GM12878 (cell line): ENCODE data around the gene CXCL14. TPM values are rescaled to one million over a fixed set of nuclear protein-coding genes. Genes with fewer than 3 reads are reported as not detected.

Source experiments
- ATAC-seq: fragments of 200-7000 bp; cut with Tn5 transposase; 3 replicates; pipeline ENCODE4 v1.9.1; 2020; ENCODE audit warnings: mild to moderate bottlenecking, moderate library complexity
- BruUV-seq: library from RNA; stranded (reverse); fragments of 400-500 nt; replicated peaks from 2 replicates; lab custom pipeline; 2021; lab: Mats Ljungman, UMichigan
- CTCF ChIA-PET: fragments of 300-600 bp; sonication (Branson Sonifier 250); formaldehyde crosslinking; extraction: SDS; loops from one replicate; lab custom pipeline; 2021; ENCODE audit warnings: inconsistent platforms; lab: Yijun Ruan, JAX
- POLR2A ChIA-PET: fragments of 350-600 bp; formaldehyde crosslinking; extraction: SDS; loops from one replicate; lab custom pipeline; 2021; ENCODE audit warnings: inconsistent platforms; lab: Charles Lee
- RAD21 ChIA-PET: fragments of 300-600 bp; sonication (Branson Sonifier 250); formaldehyde crosslinking; loops from one replicate; lab custom pipeline; 2023; ENCODE audit warnings: antibody characterized with exemption; ENCODE audit not compliant: unreplicated experiment; lab: Charles Lee
- SMC1A ChIA-PET: fragments of 300-600 bp; sonication (Branson Sonifier 250); formaldehyde crosslinking; loops from one replicate; lab custom pipeline; 2023; ENCODE audit not compliant: unreplicated experiment, uncharacterized antibody; lab: Charles Lee
- DNase-seq: peaks from one replicate; pipeline ENCODE4 v3.0.0-alpha.2; 2011; ENCODE audit warnings: low read depth, low spot score
- FAIRE-seq: peaks from 3 replicates; lab custom pipeline; 2011; peaks lifted over from hg19 to GRCh38; lab: Jason Lieb, UNC
- H2AFZ ChIP-seq: 2 replicates; pipeline ENCODE4 v1.6.0; 2011; ENCODE audit warnings: low read depth, low read length, control low read depth; ENCODE audit not compliant: control insufficient read depth
- H3K27ac ChIP-seq: 2 replicates; pipeline ENCODE4 v1.5.1; 2011; ENCODE audit warnings: control low read depth; ENCODE audit not compliant: control insufficient read depth, insufficient read depth
- H3K27me3 ChIP-seq, 2 experiments: replicated peaks in 1 of 2; 2 replicates each; pipeline versions ENCODE4 v1.6.0 to v1.6.1; 2011; ENCODE audit warnings: low read length in 1 of 2; ENCODE audit not compliant: control insufficient read depth in 2 of 2, insufficient read depth in 2 of 2
- H3K36me3 ChIP-seq, 2 experiments: 2 replicates each; pipeline ENCODE4 v1.5.1; 2011; ENCODE audit warnings: low read length in 1 of 2; ENCODE audit not compliant: control insufficient read depth in 2 of 2, insufficient read depth in 2 of 2
- H3K4me1 ChIP-seq: 2 replicates; pipeline ENCODE4 v1.6.1; 2011; ENCODE audit warnings: mild to moderate bottlenecking, low read length, moderate library complexity, mixed read lengths; ENCODE audit not compliant: control insufficient read depth, insufficient read depth
- H3K4me2 ChIP-seq: 2 replicates; pipeline ENCODE4 v1.6.0; 2011; ENCODE audit warnings: control low read depth; ENCODE audit not compliant: control insufficient read depth, insufficient read depth
- H3K4me3 ChIP-seq: fragments of 200-600 bp; sonication (generic); 2 replicates; pipeline ENCODE4 v1.5.1; 2016
- H3K79me2 ChIP-seq: 2 replicates; pipeline ENCODE4 v1.6.0; 2011; ENCODE audit warnings: low read length; ENCODE audit not compliant: control insufficient read depth, insufficient read depth
- H3K9ac ChIP-seq: 2 replicates; pipeline ENCODE4 v1.8.0; 2011; ENCODE audit warnings: low read length, control low read depth, mixed read lengths; ENCODE audit not compliant: control insufficient read depth, insufficient read depth
- H3K9me3 ChIP-seq: replicated peaks from 3 replicates; pipeline ENCODE4 v1.5.1; 2011; ENCODE audit warnings: mild to moderate bottlenecking, low read length; ENCODE audit not compliant: control insufficient read depth, insufficient read depth
- H4K20me1 ChIP-seq: 2 replicates; pipeline ENCODE4 v1.6.0; 2011; ENCODE audit not compliant: control insufficient read depth, insufficient read depth
- KDM1A ChIP-seq: fragments of 200-600 bp; sonication (generic); IDR thresholded peaks from 2 replicates; pipeline ENCODE4 v1.6.1; 2016; ENCODE audit warnings: borderline replicate concordance
- NKRF ChIP-seq: fragments of 450-650 bp; conservative IDR thresholded peaks from 2 replicates; pipeline ENCODE4 v1.6.1; 2017; ENCODE audit warnings: mild to moderate bottlenecking, moderate library complexity
- SIN3A ChIP-seq: IDR thresholded peaks from 2 replicates; pipeline ENCODE4 v1.6.1; 2012; ENCODE audit warnings: low read depth, low read length, improper control_type of control experiment
- SIX5 ChIP-seq: IDR thresholded peaks from 2 replicates; pipeline ENCODE4 v1.6.1; 2011; ENCODE audit warnings: mild to moderate bottlenecking, low read depth, low read length, moderate library complexity; ENCODE audit not compliant: severe bottlenecking
- SREBF2 ChIP-seq: IDR thresholded peaks from 2 replicates; pipeline ENCODE4 v1.6.1; 2012; ENCODE audit warnings: mild to moderate bottlenecking, low read length
- TCF12 ChIP-seq: IDR thresholded peaks from 2 replicates; pipeline ENCODE4 v1.6.1; 2011; ENCODE audit warnings: low read depth, mild to moderate bottlenecking, low read length
- WGBS: methylation state at CpG from one replicate; pipeline ENCODE4 v1.1.6; 2016; ENCODE audit warnings: low lambda C conversion rate; ENCODE audit not compliant: insufficient replicate concordance, insufficient coverage; ENCODE audit errors: missing lambda C conversion rate; 5-methylcytosine and 5-hydroxymethylcytosine counted together
- in situ Hi-C: fragments of 300-500 bp; cut with MboI; formaldehyde crosslinking; loops from 9 replicates; pipeline ENCODE4 v1.14.3; 2018; ENCODE audit warnings: mixed read lengths
- intact Hi-C: fragments of 100-400 bp; cut with micrococcal nuclease; formaldehyde crosslinking; loops from one replicate; pipeline ENCODE4 v1.14.2; 2022; ENCODE audit not compliant: unreplicated experiment
- polyA plus RNA-seq, 11 experiments: library from polyadenylated mRNA; depleted of rRNA in 4 of 11; unstranded in 6 of 11; stranded (reverse) in 5 of 11; fragments of >200 nt; fragmentation: Nextera tagmentation in 4 of 11; fragmentation: Illumina TruSeq in 1 of 11; extraction: Ambion mirVana in 4 of 11; extraction: Trizol in 1 of 11; gene quantifications; 1 replicate in 1 of 11; 2 replicates in 10 of 11; pipeline versions ENCODE4 v1.2.1 to v1.2.3, GENCODE V29; 2011 to 2016; ENCODE audit warnings: inconsistent platforms in 2 of 11, missing spikeins in 2 of 11, low read depth in 1 of 11
- total RNA-seq, 4 experiments: library from RNA; depleted of rRNA in 3 of 4; stranded (reverse); fragments of >200 nt in 3 of 4; fragmentation: Illumina TruSeq in 1 of 4; extraction: Trizol in 1 of 4; gene quantifications; 2 replicates each; pipeline versions ENCODE4 v1.2.1 to v1.2.3, GENCODE V29; 2013 to 2021
- TF ChIP-seq, protein P1 (sequence below): IDR thresholded peaks from 2 replicates; pipeline ENCODE4 v1.6.1; 2012; ENCODE audit warnings: improper control_type of control experiment, low read depth, low read length; ENCODE audit not compliant: insufficient replicate concordance
- TF ChIP-seq, protein P2 (sequence below): fragments of 450-650 bp; IDR thresholded peaks from 2 replicates; pipeline ENCODE4 v1.6.1; 2017; ENCODE audit warnings: low read depth, mild to moderate bottlenecking, moderate library complexity
- TF ChIP-seq, protein P3 (sequence below): fragments of 150-350 bp; IDR thresholded peaks from 2 replicates; pipeline ENCODE4 v1.6.1; 2016; ENCODE audit warnings: low read depth, low read length

Gene CXCL14
- total and polyA plus RNA-seq, 10 of the 15 experiments (the other 5 are each of a cell fraction or from before 2014, with no cell fraction given) = 0.05 TPM; not detected in 9

GRCh38 chr5:135578685-135579341 is at the start of gene CXCL14 (continued):
- TF ChIP-seq, protein P1, sequence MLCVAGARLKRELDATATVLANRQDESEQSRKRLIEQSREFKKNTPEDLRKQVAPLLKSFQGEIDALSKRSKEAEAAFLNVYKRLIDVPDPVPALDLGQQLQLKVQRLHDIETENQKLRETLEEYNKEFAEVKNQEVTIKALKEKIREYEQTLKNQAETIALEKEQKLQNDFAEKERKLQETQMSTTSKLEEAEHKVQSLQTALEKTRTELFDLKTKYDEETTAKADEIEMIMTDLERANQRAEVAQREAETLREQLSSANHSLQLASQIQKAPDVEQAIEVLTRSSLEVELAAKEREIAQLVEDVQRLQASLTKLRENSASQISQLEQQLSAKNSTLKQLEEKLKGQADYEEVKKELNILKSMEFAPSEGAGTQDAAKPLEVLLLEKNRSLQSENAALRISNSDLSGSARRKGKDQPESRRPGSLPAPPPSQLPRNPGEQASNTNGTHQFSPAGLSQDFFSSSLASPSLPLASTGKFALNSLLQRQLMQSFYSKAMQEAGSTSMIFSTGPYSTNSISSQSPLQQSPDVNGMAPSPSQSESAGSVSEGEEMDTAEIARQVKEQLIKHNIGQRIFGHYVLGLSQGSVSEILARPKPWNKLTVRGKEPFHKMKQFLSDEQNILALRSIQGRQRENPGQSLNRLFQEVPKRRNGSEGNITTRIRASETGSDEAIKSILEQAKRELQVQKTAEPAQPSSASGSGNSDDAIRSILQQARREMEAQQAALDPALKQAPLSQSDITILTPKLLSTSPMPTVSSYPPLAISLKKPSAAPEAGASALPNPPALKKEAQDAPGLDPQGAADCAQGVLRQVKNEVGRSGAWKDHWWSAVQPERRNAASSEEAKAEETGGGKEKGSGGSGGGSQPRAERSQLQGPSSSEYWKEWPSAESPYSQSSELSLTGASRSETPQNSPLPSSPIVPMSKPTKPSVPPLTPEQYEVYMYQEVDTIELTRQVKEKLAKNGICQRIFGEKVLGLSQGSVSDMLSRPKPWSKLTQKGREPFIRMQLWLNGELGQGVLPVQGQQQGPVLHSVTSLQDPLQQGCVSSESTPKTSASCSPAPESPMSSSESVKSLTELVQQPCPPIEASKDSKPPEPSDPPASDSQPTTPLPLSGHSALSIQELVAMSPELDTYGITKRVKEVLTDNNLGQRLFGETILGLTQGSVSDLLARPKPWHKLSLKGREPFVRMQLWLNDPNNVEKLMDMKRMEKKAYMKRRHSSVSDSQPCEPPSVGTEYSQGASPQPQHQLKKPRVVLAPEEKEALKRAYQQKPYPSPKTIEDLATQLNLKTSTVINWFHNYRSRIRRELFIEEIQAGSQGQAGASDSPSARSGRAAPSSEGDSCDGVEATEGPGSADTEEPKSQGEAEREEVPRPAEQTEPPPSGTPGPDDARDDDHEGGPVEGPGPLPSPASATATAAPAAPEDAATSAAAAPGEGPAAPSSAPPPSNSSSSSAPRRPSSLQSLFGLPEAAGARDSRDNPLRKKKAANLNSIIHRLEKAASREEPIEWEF = no peak
- no peak for TF ChIP-seq SIX5

DNA sequence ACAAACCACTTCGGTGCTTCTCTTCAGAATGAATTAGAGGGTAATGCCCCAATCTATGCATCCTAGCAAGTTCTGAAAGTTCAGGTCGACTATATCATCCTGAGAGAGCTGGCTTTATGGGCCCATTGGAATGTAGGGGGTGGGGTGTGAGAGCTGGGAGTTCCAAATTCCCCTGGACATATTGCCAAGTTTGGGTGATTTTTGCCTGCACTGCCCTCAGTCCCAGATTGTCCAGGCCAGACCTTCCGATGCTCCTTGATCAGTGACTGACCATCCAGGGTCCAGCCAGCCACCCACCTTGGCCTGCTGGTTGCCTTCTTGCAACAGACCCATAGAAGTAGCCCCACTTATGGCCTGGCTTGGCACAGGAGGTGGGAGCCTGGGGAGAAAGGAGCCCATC is 47.8 kb upstream of the CXCL14 start:
- no peak overlapping the region for H3K4me2 ChIP-seq
- POLR2A ChIA-PET = no interaction called here
- no TSS peak for BruUV-seq
- H2AFZ ChIP-seq = no peak overlapping the region
- H3K4me1 ChIP-seq = no peaks in the 10 kb centered on the region
- intact Hi-C loops (no loop called here), in situ Hi-C loops (no loop called here)
- no peaks in the 10 kb centered on the region for H3K27me3 ChIP-seq
- no peak overlapping the region for H3K9ac ChIP-seq
- H3K4me3 ChIP-seq = no peak overlapping the region
- H3K9me3 ChIP-seq = no peaks in the 10 kb centered on the region
- SMC1A ChIA-PET = no interaction called here
- FAIRE-seq (no peak), ATAC-seq (no peak), DNase-seq (no peak)
- no peak overlapping the region for H3K27ac ChIP-seq
- H3K36me3 ChIP-seq = no peaks in the 10 kb centered on the region
- 11% methylated on average over 3 of the region's 3 CpGs for WGBS
- CTCF ChIA-PET = no interaction called here
- H3K79me2 ChIP-seq = no peaks in the 10 kb centered on the region
- peaks cover 3% of the 10 kb centered on the region; the same call in 1 of the 2 replicates for H4K20me1 ChIP-seq
- RAD21 ChIA-PET = no interaction called here
- TF ChIP-seq KDM1A (no peak), TCF12 (no peak), SIN3A (no peak), NKRF (no peak), SREBF2 (no peak)
- TF ChIP-seq, protein P2, sequence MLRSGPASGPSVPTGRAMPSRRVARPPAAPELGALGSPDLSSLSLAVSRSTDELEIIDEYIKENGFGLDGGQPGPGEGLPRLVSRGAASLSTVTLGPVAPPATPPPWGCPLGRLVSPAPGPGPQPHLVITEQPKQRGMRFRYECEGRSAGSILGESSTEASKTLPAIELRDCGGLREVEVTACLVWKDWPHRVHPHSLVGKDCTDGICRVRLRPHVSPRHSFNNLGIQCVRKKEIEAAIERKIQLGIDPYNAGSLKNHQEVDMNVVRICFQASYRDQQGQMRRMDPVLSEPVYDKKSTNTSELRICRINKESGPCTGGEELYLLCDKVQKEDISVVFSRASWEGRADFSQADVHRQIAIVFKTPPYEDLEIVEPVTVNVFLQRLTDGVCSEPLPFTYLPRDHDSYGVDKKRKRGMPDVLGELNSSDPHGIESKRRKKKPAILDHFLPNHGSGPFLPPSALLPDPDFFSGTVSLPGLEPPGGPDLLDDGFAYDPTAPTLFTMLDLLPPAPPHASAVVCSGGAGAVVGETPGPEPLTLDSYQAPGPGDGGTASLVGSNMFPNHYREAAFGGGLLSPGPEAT = no peak
- TF ChIP-seq, protein P3, sequence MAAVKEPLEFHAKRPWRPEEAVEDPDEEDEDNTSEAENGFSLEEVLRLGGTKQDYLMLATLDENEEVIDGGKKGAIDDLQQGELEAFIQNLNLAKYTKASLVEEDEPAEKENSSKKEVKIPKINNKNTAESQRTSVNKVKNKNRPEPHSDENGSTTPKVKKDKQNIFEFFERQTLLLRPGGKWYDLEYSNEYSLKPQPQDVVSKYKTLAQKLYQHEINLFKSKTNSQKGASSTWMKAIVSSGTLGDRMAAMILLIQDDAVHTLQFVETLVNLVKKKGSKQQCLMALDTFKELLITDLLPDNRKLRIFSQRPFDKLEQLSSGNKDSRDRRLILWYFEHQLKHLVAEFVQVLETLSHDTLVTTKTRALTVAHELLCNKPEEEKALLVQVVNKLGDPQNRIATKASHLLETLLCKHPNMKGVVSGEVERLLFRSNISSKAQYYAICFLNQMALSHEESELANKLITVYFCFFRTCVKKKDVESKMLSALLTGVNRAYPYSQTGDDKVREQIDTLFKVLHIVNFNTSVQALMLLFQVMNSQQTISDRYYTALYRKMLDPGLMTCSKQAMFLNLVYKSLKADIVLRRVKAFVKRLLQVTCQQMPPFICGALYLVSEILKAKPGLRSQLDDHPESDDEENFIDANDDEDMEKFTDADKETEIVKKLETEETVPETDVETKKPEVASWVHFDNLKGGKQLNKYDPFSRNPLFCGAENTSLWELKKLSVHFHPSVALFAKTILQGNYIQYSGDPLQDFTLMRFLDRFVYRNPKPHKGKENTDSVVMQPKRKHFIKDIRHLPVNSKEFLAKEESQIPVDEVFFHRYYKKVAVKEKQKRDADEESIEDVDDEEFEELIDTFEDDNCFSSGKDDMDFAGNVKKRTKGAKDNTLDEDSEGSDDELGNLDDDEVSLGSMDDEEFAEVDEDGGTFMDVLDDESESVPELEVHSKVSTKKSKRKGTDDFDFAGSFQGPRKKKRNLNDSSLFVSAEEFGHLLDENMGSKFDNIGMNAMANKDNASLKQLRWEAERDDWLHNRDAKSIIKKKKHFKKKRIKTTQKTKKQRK = no peak
